Activated T-cell treated with anti-CD3 and anti-CD28 coated beads, Interleukin-2, amount 50 U/mL, for 4 hours (primary cell): ENCODE measurements around the gene GPR39. TPM values are rescaled to one million over a fixed set of nuclear protein-coding genes. Genes with fewer than 3 reads are reported as not detected.
"Not testable (repeated sequence)": the region's sequence is repeated elsewhere in the genome, so short reads cannot be mapped to it uniquely, and the experiment has no call there.

Source experiments
- ATAC-seq, 2 donors: fragments of 200-7000 bp; cut with Tn5 transposase; one replicate each; pipeline ENCODE4 v1.10.0; 2021
- DNase-seq: peaks from one replicate; pipeline ENCODE4 v3.0.0-alpha.2; 2020
- H3K27me3 Mint-ChIP-seq: one replicate; pipeline ENCODE4 v1.8.0; 2021; ENCODE audit warnings: low read depth, mixed read lengths
- H3K36me3 Mint-ChIP-seq: one replicate; pipeline ENCODE4 v1.8.0; 2022; ENCODE audit warnings: mixed read lengths; ENCODE audit not compliant: insufficient read depth
- H3K4me1 Mint-ChIP-seq: one replicate; pipeline ENCODE4 v1.8.0; 2021; ENCODE audit warnings: low read depth, mixed read lengths
- H3K4me3 Mint-ChIP-seq: one replicate; pipeline ENCODE4 v1.8.0; 2021; ENCODE audit warnings: mild to moderate bottlenecking, moderate library complexity, mixed read lengths
- H3K9me3 Mint-ChIP-seq: one replicate; pipeline ENCODE4 v1.8.0; 2021; ENCODE audit warnings: mixed read lengths
- total RNA-seq, 3 donors: library from RNA; stranded (reverse); gene quantifications; one replicate each; pipeline ENCODE4 v1.2.1, GENCODE V29; 2021

The GPR39 gene
- total RNA-seq, 3 donors from 2014 or later: not detected

- not testable (repeated sequence) for ATAC-seq, H3K27me3 Mint-ChIP-seq, H3K36me3 Mint-ChIP-seq, DNase-seq, H3K9me3 Mint-ChIP-seq, H3K4me3 Mint-ChIP-seq, H3K4me1 Mint-ChIP-seq
Measured at GRCh38 chr2:132397042-132397441, 19.6 kb upstream of the GPR39 start.

GRCh38 chr2:132400169-132400900 lies 16.3 kb upstream of the GPR39 start:
- H3K4me1 Mint-ChIP-seq: no peaks in the 10 kb centered on the region
- no peaks in the 10 kb centered on the region for H3K36me3 Mint-ChIP-seq
- H3K4me3 Mint-ChIP-seq: no peak overlapping the region
- no peak for DNase-seq
- H3K27me3 Mint-ChIP-seq: no peaks in the 10 kb centered on the region
- no peak for ATAC-seq
- peaks cover 4% of the 10 kb centered on the region for H3K9me3 Mint-ChIP-seq

GRCh38 chr2:132400901-132401240 lies 15.7 kb upstream of the GPR39 start:
- Mint-ChIP-seq H3K36me3 (no peaks in the 10 kb centered on the region), H3K4me3 (no peak overlapping the region), H3K9me3 (peaks cover 4% of the 10 kb centered on the region), H3K4me1 (no peaks in the 10 kb centered on the region), H3K27me3 (no peaks in the 10 kb centered on the region)
- ATAC-seq (no peak), DNase-seq (no peak)

GRCh38 chr2:132401326-132401725 lies 15.3 kb upstream of the GPR39 start:
- ATAC-seq: no peak
- no peaks in the 10 kb centered on the region for H3K36me3 Mint-ChIP-seq

GRCh38 chr2:132403146-132403545 lies 13.5 kb upstream of the GPR39 start:
- Mint-ChIP-seq H3K4me1 (no peaks in the 10 kb centered on the region), H3K36me3 (no peaks in the 10 kb centered on the region), H3K9me3 (peaks cover 4% of the 10 kb centered on the region), H3K27me3 (no peaks in the 10 kb centered on the region), H3K4me3 (no peak overlapping the region)
- DNase-seq (no peak), ATAC-seq (no peak)

More at GRCh38 chr2:132401326-132401725, 15.3 kb upstream of the GPR39 start:
- H3K4me3 Mint-ChIP-seq: no peak overlapping the region
- no peak for DNase-seq
- peaks cover 4% of the 10 kb centered on the region for H3K9me3 Mint-ChIP-seq
- no peaks in the 10 kb centered on the region for H3K27me3 Mint-ChIP-seq
- H3K4me1 Mint-ChIP-seq: no peaks in the 10 kb centered on the region

- DNase-seq (no peak), ATAC-seq (no peak)
- Mint-ChIP-seq H3K4me3 (no peak overlapping the region), H3K9me3 (peaks cover 4% of the 10 kb centered on the region), H3K27me3 (no peaks in the 10 kb centered on the region), H3K4me1 (no peaks in the 10 kb centered on the region), H3K36me3 (no peaks in the 10 kb centered on the region)
Measured at GRCh38 chr2:132404056-132404455, 12.5 kb upstream of the GPR39 start.

- ATAC-seq: no peak
- peaks cover 7% of the 10 kb centered on the region for H3K9me3 Mint-ChIP-seq
- DNase-seq: no peak
- H3K27me3 Mint-ChIP-seq: no peaks in the 10 kb centered on the region
- H3K4me1 Mint-ChIP-seq: no peaks in the 10 kb centered on the region
- H3K4me3 Mint-ChIP-seq: no peak overlapping the region
- H3K36me3 Mint-ChIP-seq: no peaks in the 10 kb centered on the region
Measured at GRCh38 chr2:132407784-132408183, 8.8 kb upstream of the GPR39 start.

- H3K9me3 Mint-ChIP-seq: peaks cover 3% of the 10 kb centered on the region
- DNase-seq (no peak), ATAC-seq (no peak)
- no peaks in the 10 kb centered on the region for H3K36me3 Mint-ChIP-seq
- peaks cover 14% of the 10 kb centered on the region for H3K27me3 Mint-ChIP-seq
- H3K4me1 Mint-ChIP-seq: no peaks in the 10 kb centered on the region
- H3K4me3 Mint-ChIP-seq: no peak overlapping the region
Measured at GRCh38 chr2:132412021-132412420, 4.6 kb upstream of the GPR39 start.

GRCh38 chr2:132414081-132414480 lies 2.5 kb upstream of the GPR39 start:
- Mint-ChIP-seq H3K27me3 (peaks cover 22% of the 10 kb centered on the region), H3K9me3 (peaks cover 3% of the 10 kb centered on the region), H3K4me1 (no peaks in the 10 kb centered on the region), H3K4me3 (no peak overlapping the region), H3K36me3 (no peaks in the 10 kb centered on the region)
- ATAC-seq (no peak), DNase-seq (no peak)

GRCh38 chr2:132415256-132415914 lies 1.2 kb upstream of the GPR39 start:
- peaks cover 3% of the 10 kb centered on the region for H3K9me3 Mint-ChIP-seq
- H3K27me3 Mint-ChIP-seq: peaks cover 22% of the 10 kb centered on the region
- ATAC-seq: no peak
- H3K36me3 Mint-ChIP-seq: no peaks in the 10 kb centered on the region
- H3K4me1 Mint-ChIP-seq: no peaks in the 10 kb centered on the region
- no peak overlapping the region for H3K4me3 Mint-ChIP-seq
- DNase-seq: no peak

GRCh38 chr2:132415915-132416722 lies 486 bp upstream of the GPR39 start:
- H3K27me3 Mint-ChIP-seq: peaks cover 22% of the 10 kb centered on the region
- H3K4me1 Mint-ChIP-seq: no peaks in the 10 kb centered on the region
- no peak for DNase-seq
- no peaks in the 10 kb centered on the region for H3K9me3 Mint-ChIP-seq
- no peaks in the 10 kb centered on the region for H3K36me3 Mint-ChIP-seq
- no peak overlapping the region for H3K4me3 Mint-ChIP-seq
- no peak for ATAC-seq

GRCh38 chr2:132417430-132418035 lies 928 bp downstream of the GPR39 start:
- no peaks in the 10 kb centered on the region for H3K9me3 Mint-ChIP-seq
- ATAC-seq: no peak
- H3K4me1 Mint-ChIP-seq: no peaks in the 10 kb centered on the region
- H3K27me3 Mint-ChIP-seq: peaks cover 22% of the 10 kb centered on the region
- no peak overlapping the region for H3K4me3 Mint-ChIP-seq
- DNase-seq: no peak
- no peaks in the 10 kb centered on the region for H3K36me3 Mint-ChIP-seq

- ATAC-seq: no peak
- H3K4me1 Mint-ChIP-seq: no peaks in the 10 kb centered on the region
Measured at GRCh38 chr2:132419235-132419634, 2.6 kb downstream of the GPR39 start.

GRCh38 chr2:132419941-132420340 lies 3.3 kb downstream of the GPR39 start:
- H3K36me3 Mint-ChIP-seq: no peaks in the 10 kb centered on the region
- H3K9me3 Mint-ChIP-seq: no peaks in the 10 kb centered on the region
- no peak overlapping the region for H3K4me3 Mint-ChIP-seq
- ATAC-seq (no peak), DNase-seq (no peak)
- peaks cover 22% of the 10 kb centered on the region for H3K27me3 Mint-ChIP-seq
- H3K4me1 Mint-ChIP-seq: no peaks in the 10 kb centered on the region

More at GRCh38 chr2:132419235-132419634, 2.6 kb downstream of the GPR39 start:
- no peaks in the 10 kb centered on the region for H3K36me3 Mint-ChIP-seq
- H3K27me3 Mint-ChIP-seq: peaks cover 22% of the 10 kb centered on the region
- H3K4me3 Mint-ChIP-seq: no peak overlapping the region
- DNase-seq: no peak
- no peaks in the 10 kb centered on the region for H3K9me3 Mint-ChIP-seq
